HG03159 (cell line): Measurements from ENCODE around the gene DPYSL3.
"Not testable (repeated sequence)": the region's sequence is repeated elsewhere in the genome, so short reads cannot be mapped to it uniquely, and the experiment has no call there.

Experiments
- ATAC-seq: cut with Tn5 transposase; IDR thresholded peaks from one replicate; pipeline ENCODE4 v1.9.1; 2021; ENCODE audit warnings: mild to moderate bottlenecking, moderate library complexity; ENCODE audit not compliant: unreplicated experiment

Gene DPYSL3

GRCh38 chr5:147373328-147373727, 136.5 kb downstream of the DPYSL3 start:
- ATAC-seq = no peak

- ATAC-seq = no peak
Observed at GRCh38 chr5:147372191-147372590, 137.7 kb downstream of the DPYSL3 start.

GRCh38 chr5:147371290-147371689, 138.6 kb downstream of the DPYSL3 start:
- no peak for ATAC-seq

GRCh38 chr5:147369742-147370374, 140.0 kb downstream of the DPYSL3 start:
- ATAC-seq = no peak

GRCh38 chr5:147367381-147367780, 142.5 kb downstream of the DPYSL3 start:
- not testable (repeated sequence) for ATAC-seq

- ATAC-seq = no peak
Observed at GRCh38 chr5:147361441-147362175, 148.3 kb downstream of the DPYSL3 start.

GRCh38 chr5:147360816-147361215, 149.1 kb downstream of the DPYSL3 start:
- ATAC-seq = no peak

- ATAC-seq = no peak
Observed at GRCh38 chr5:147359581-147359980, 150.3 kb downstream of the DPYSL3 start.

GRCh38 chr5:147359101-147359500, 150.8 kb downstream of the DPYSL3 start:
- ATAC-seq = no peak

GRCh38 chr5:147349241-147349640, 160.6 kb downstream of the DPYSL3 start:
- ATAC-seq = no peak

GRCh38 chr5:147348451-147348850, 161.4 kb downstream of the DPYSL3 start:
- ATAC-seq = no peak

- ATAC-seq = no peak
Observed at GRCh38 chr5:147348046-147348445, 161.8 kb downstream of the DPYSL3 start.

- ATAC-seq = no peak
Observed at GRCh38 chr5:147346006-147346561, 163.8 kb downstream of the DPYSL3 start.

GRCh38 chr5:147344861-147345260, 165.0 kb downstream of the DPYSL3 start:
- ATAC-seq = no peak

- no peak for ATAC-seq
Observed at GRCh38 chr5:147341345-147341744, 168.5 kb downstream of the DPYSL3 start.

- no peak for ATAC-seq
Observed at GRCh38 chr5:147340941-147341340, 168.9 kb downstream of the DPYSL3 start.
